IMR-90 (cell line): ENCODE results near the gene PLCB2. TPM values are rescaled to one million over a fixed set of nuclear protein-coding genes. Genes with fewer than 3 reads are reported as not detected.

Experiments used
- ATAC-seq: fragments of 200-7000 bp; cut with Tn5 transposase; 2 replicates; pipeline ENCODE4 v1.9.1; 2020; ENCODE audit warnings: low read depth, mild to moderate bottlenecking, moderate library complexity
- BruUV-seq: library from RNA; stranded (reverse); fragments of 400-500 nt; replicated peaks from 2 replicates; lab custom pipeline; 2021; lab: Mats Ljungman, UMichigan
- CTCF ChIA-PET: fragments of 300-600 bp; formaldehyde crosslinking; extraction: SDS; loops from one replicate; lab custom pipeline; 2021; ENCODE audit warnings: antibody characterized with exemption; lab: Yijun Ruan, JAX
- POLR2A ChIA-PET: fragments of 300-600 bp; sonication (Branson Sonifier 250); formaldehyde crosslinking; loops from one replicate; lab custom pipeline; 2022; ENCODE audit warnings: antibody characterized with exemption; ENCODE audit not compliant: unreplicated experiment; lab: Charles Lee
- DNase-seq: peaks from one replicate; pipeline ENCODE4 v3.0.0; 2013
- H2AFZ ChIP-seq: replicated peaks from 2 replicates; pipeline ENCODE3; 2013; ENCODE audit warnings: low read length, mild to moderate bottlenecking; ENCODE audit not compliant: poor library complexity
- H2AK5ac ChIP-seq: 2 replicates; pipeline ENCODE4 v1.6.1; 2013; ENCODE audit warnings: low read depth, low read length, inconsistent platforms
- H2AK9ac ChIP-seq: replicated peaks from 2 replicates; pipeline ENCODE3; 2013; ENCODE audit warnings: mild to moderate bottlenecking, low read depth, low read length, moderate library complexity; ENCODE audit not compliant: poor library complexity
- H2BK120ac ChIP-seq: 2 replicates; pipeline ENCODE4 v1.6.1; 2013; ENCODE audit warnings: low read depth, low read length, inconsistent platforms
- H2BK15ac ChIP-seq: 3 replicates; pipeline ENCODE4 v1.6.1; 2013; ENCODE audit warnings: low read depth, low read length, inconsistent platforms
- H2BK20ac ChIP-seq: 2 replicates; pipeline ENCODE4 v1.6.1; 2013; ENCODE audit warnings: low read depth, mild to moderate bottlenecking, inconsistent platforms, low read length, moderate library complexity
- H2BK5ac ChIP-seq: 2 replicates; pipeline ENCODE4 v1.6.1; 2013; ENCODE audit warnings: mild to moderate bottlenecking, low read depth, low read length, inconsistent platforms; ENCODE audit not compliant: poor library complexity, severe bottlenecking
- H3K14ac ChIP-seq: replicated peaks from 2 replicates; pipeline ENCODE4 v1.6.1; 2013; ENCODE audit warnings: low read depth, low read length, inconsistent platforms
- H3K18ac ChIP-seq: 2 replicates; pipeline ENCODE4 v1.6.1; 2013; ENCODE audit warnings: low read depth, low read length, control low read depth
- H3K23ac ChIP-seq: 2 replicates; pipeline ENCODE4 v1.6.1; 2013; ENCODE audit warnings: low read depth, low read length, inconsistent platforms
- H3K27ac ChIP-seq: 2 replicates; pipeline ENCODE4 v1.5.1; 2013; ENCODE audit warnings: mild to moderate bottlenecking, control low read depth, low read length; ENCODE audit not compliant: insufficient read depth
- H3K27me3 ChIP-seq: 2 replicates; pipeline ENCODE4 v1.6.1; 2013; ENCODE audit warnings: low read length; ENCODE audit not compliant: control insufficient read depth, insufficient read depth
- H3K36me3 ChIP-seq: 2 replicates; pipeline ENCODE4 v1.6.1; 2013; ENCODE audit warnings: low read length, mixed read lengths; ENCODE audit not compliant: control insufficient read depth, insufficient read depth
- H3K4ac ChIP-seq: 2 replicates; pipeline ENCODE4 v1.6.1; 2013; ENCODE audit warnings: low read depth, low read length, inconsistent platforms
- H3K4me1 ChIP-seq: 2 replicates; pipeline ENCODE4 v1.6.1; 2013; ENCODE audit warnings: low read length, mixed read lengths; ENCODE audit not compliant: control insufficient read depth, insufficient read depth
- H3K4me2 ChIP-seq: 2 replicates; pipeline ENCODE4 v1.6.1; 2013; ENCODE audit warnings: low read depth, mild to moderate bottlenecking, control low read depth, low read length, moderate library complexity
- H3K4me3 ChIP-seq: 2 replicates; pipeline ENCODE4 v1.5.1; 2013; ENCODE audit warnings: low read depth, mild to moderate bottlenecking, control low read depth, low read length, moderate library complexity; ENCODE audit not compliant: insufficient read depth
- H3K56ac ChIP-seq: 2 replicates; pipeline ENCODE4 v1.6.1; 2013; ENCODE audit warnings: low read length, inconsistent platforms; ENCODE audit not compliant: insufficient read depth; ENCODE audit errors: extremely low read depth
- H3K79me1 ChIP-seq, 2 experiments: 2 replicates each; pipeline ENCODE4 v1.6.1; 2013; ENCODE audit warnings: low read length in 2 of 2, inconsistent platforms in 1 of 2, low read depth in 1 of 2
- H3K9ac ChIP-seq: 2 replicates; pipeline ENCODE4 v1.6.1; 2013; ENCODE audit warnings: low read depth, low read length, control low read depth
- H3K9me1 ChIP-seq: 2 replicates; pipeline ENCODE4 v1.6.1; 2013; ENCODE audit warnings: low read length, inconsistent platforms; ENCODE audit not compliant: insufficient read depth
- H3K9me3 ChIP-seq: 2 replicates; pipeline ENCODE4 v1.6.1; 2013; ENCODE audit warnings: low read length; ENCODE audit not compliant: control insufficient read depth, insufficient read depth
- H4K20me1 ChIP-seq: 2 replicates; pipeline ENCODE4 v1.6.1; 2013; ENCODE audit warnings: low read length, inconsistent platforms; ENCODE audit not compliant: insufficient read depth
- H4K5ac ChIP-seq: 2 replicates; pipeline ENCODE4 v1.6.1; 2013; ENCODE audit warnings: mild to moderate bottlenecking, low read depth, low read length, control low read depth
- H4K8ac ChIP-seq, 2 experiments: 2 replicates each; pipeline ENCODE4 v1.6.1; 2013; ENCODE audit warnings: low read depth in 2 of 2, low read length in 2 of 2, control low read depth in 1 of 2, inconsistent platforms in 1 of 2
- H4K91ac ChIP-seq: 2 replicates; pipeline ENCODE4 v1.6.1; 2013; ENCODE audit warnings: low read depth, low read length, inconsistent platforms; ENCODE audit not compliant: insufficient read depth
- BHLHE40 ChIP-seq: fragments of 150-350 bp; IDR thresholded peaks from 2 replicates; pipeline ENCODE4 v1.6.1; 2016; ENCODE audit warnings: mild to moderate bottlenecking, low read depth, low read length
- CHD1 ChIP-seq: IDR thresholded peaks from 2 replicates; pipeline ENCODE4 v1.6.1; 2012; ENCODE audit warnings: low read depth, low read length, improper control_type of control experiment
- FOS ChIP-seq: fragments of 150-350 bp; IDR thresholded peaks from 2 replicates; pipeline ENCODE4 v1.6.1; 2016; ENCODE audit warnings: low read depth, low read length
- MAFK ChIP-seq: IDR thresholded peaks from 2 replicates; pipeline ENCODE4 v1.6.1; 2012; ENCODE audit warnings: low read depth, low read length, improper control_type of control experiment
- MXI1 ChIP-seq: IDR thresholded peaks from 2 replicates; pipeline ENCODE4 v1.6.1; 2012; ENCODE audit warnings: low read depth, mild to moderate bottlenecking, low read length, moderate library complexity, borderline replicate concordance
- NFE2L2 ChIP-seq: fragments of 150-350 bp; IDR thresholded peaks from 2 replicates; pipeline ENCODE4 v1.6.1; 2016; ENCODE audit warnings: low read depth, mild to moderate bottlenecking, low read length
- RAD21 ChIP-seq: IDR thresholded peaks from 2 replicates; pipeline ENCODE4 v1.6.1; 2012; ENCODE audit warnings: low read length, improper control_type of control experiment
- RCOR1 ChIP-seq: IDR thresholded peaks from 2 replicates; pipeline ENCODE4 v1.6.1; 2012; ENCODE audit warnings: mild to moderate bottlenecking, low read length, improper control_type of control experiment; ENCODE audit not compliant: insufficient replicate concordance
- RFX5 ChIP-seq: IDR thresholded peaks from 2 replicates; pipeline ENCODE4 v1.8.0; 2012; ENCODE audit warnings: low read depth, mild to moderate bottlenecking, low read length, moderate library complexity
- SMC3 ChIP-seq: fragments of 150-350 bp; IDR thresholded peaks from 2 replicates; pipeline ENCODE4 v1.6.1; 2016; ENCODE audit warnings: low read depth, mild to moderate bottlenecking, antibody characterized with exemption, low read length, moderate library complexity
- WGBS, 2 experiments: methylation state at CpG; one replicate each; pipeline versions ENCODE4 v1.1.5 to v1.1.7; 2013; ENCODE audit warnings: missing lambda C conversion rate in 2 of 2; ENCODE audit not compliant: insufficient read length in 1 of 2; ENCODE audit errors: extremely low coverage in 2 of 2; 5-methylcytosine and 5-hydroxymethylcytosine counted together
- dilution Hi-C: fragments of 300-500 bp; cut with HindIII; formaldehyde crosslinking; loops from one replicate; pipeline ENCODE4 v1.14.3; 2018; ENCODE audit warnings: low sequenced_read_pairs; ENCODE audit not compliant: unreplicated experiment
- in situ Hi-C: fragments of 300-500 bp; cut with MboI; formaldehyde crosslinking; loops from 3 replicates; pipeline ENCODE4 v1.14.3; 2019; ENCODE audit warnings: low sequenced_read_pairs, inconsistent platforms, mixed read lengths
- intact Hi-C: fragments of 100-400 bp; cut with micrococcal nuclease; formaldehyde crosslinking; loops from 2 replicates; pipeline ENCODE4 v1.10.0; 2022
- polyA plus RNA-seq, 3 experiments: library from polyadenylated mRNA; depleted of rRNA; stranded (reverse); fragments of >200 nt; gene quantifications; 2 replicates each; pipeline ENCODE4 v1.2.3, GENCODE V29; 2012; ENCODE audit warnings: low replicate concordance in 1 of 3
- total RNA-seq: library from RNA; depleted of rRNA; stranded (reverse); fragments of >200 nt; gene quantifications from 2 replicates; pipeline ENCODE4 v1.2.3, GENCODE V29; 2012
- TF ChIP-seq, protein P1 (sequence below): fragments of 150-350 bp; IDR thresholded peaks from 2 replicates; pipeline ENCODE4 v1.6.1; 2017; ENCODE audit warnings: mild to moderate bottlenecking, antibody characterized with exemption, low read length, low read depth
- TF ChIP-seq, protein P2 (sequence below): fragments of 150-350 bp; IDR thresholded peaks from 2 replicates; pipeline ENCODE4 v1.6.1; 2016; ENCODE audit warnings: low read depth, mild to moderate bottlenecking, low read length, moderate library complexity, borderline replicate concordance

PLCB2 gene
- total and polyA plus RNA-seq, 2 of the 4 experiments (the other 2 are of a cell fraction): 0.18 to 1.4 TPM

DNA sequence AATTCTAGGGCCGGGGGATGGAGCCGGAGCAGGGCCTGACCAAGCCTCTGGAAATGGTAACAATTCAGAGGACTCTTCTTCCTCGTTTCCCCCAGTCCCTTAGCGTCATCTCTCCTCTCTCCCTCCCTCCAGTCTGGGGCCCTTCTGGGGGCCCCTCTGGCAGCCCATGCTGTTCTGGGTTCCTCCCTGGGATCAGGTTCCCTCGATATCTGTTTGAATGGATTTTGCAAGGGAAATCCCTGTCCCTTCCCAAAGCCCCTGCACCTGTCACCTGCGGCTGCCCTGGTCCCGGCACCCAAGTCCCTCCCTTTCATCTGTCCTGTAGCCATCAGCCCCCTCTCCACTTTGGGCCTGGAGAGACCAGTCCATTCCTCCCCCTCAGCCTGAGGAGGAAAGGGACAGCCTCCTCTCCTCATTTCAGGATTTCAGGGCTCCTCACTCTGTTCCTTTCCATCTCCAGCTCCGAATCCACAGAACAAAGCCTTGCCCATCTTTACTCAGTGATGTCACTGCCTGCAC lies 1.7 kb upstream of the PLCB2 start:
- no peak overlapping the region for H3K18ac ChIP-seq
- H3K4me2 ChIP-seq: no peak overlapping the region
- BruUV-seq: no TSS peak
- H2AK9ac ChIP-seq: no peak overlapping the region
- H3K4me1 ChIP-seq: peaks cover 6% of the 10 kb centered on the region
- no peak overlapping the region for H3K56ac ChIP-seq
- no peak overlapping the region for H3K4me3 ChIP-seq
- no peak overlapping the region for H3K14ac ChIP-seq
- H3K79me1 ChIP-seq: no peaks in the 10 kb centered on the region
- no peaks in the 10 kb centered on the region for H3K9me1 ChIP-seq
- no peak overlapping the region for H4K8ac ChIP-seq
- no peak overlapping the region for H2BK120ac ChIP-seq
- H4K5ac ChIP-seq: no peak overlapping the region
- no peaks in the 10 kb centered on the region for H3K36me3 ChIP-seq
- H3K9me3 ChIP-seq: no peaks in the 10 kb centered on the region
- intact Hi-C loops (no loop called here), in situ Hi-C loops (no loop called here), dilution Hi-C loops (no loop called here)
- H3K23ac ChIP-seq: no peak overlapping the region
- TF ChIP-seq RFX5: no peak
- TF ChIP-seq NFE2L2: no peak
- no peak for TF ChIP-seq SMC3
- TF ChIP-seq, protein P1, sequence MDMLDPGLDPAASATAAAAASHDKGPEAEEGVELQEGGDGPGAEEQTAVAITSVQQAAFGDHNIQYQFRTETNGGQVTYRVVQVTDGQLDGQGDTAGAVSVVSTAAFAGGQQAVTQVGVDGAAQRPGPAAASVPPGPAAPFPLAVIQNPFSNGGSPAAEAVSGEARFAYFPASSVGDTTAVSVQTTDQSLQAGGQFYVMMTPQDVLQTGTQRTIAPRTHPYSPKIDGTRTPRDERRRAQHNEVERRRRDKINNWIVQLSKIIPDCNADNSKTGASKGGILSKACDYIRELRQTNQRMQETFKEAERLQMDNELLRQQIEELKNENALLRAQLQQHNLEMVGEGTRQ: no peak
- TF ChIP-seq MAFK: no peak
- TF ChIP-seq, protein P2, sequence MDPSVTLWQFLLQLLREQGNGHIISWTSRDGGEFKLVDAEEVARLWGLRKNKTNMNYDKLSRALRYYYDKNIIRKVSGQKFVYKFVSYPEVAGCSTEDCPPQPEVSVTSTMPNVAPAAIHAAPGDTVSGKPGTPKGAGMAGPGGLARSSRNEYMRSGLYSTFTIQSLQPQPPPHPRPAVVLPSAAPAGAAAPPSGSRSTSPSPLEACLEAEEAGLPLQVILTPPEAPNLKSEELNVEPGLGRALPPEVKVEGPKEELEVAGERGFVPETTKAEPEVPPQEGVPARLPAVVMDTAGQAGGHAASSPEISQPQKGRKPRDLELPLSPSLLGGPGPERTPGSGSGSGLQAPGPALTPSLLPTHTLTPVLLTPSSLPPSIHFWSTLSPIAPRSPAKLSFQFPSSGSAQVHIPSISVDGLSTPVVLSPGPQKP: no peak
- no peak for TF ChIP-seq RCOR1
- no peak for TF ChIP-seq CHD1
- TF ChIP-seq RAD21: no peak
- TF ChIP-seq BHLHE40: no peak
- TF ChIP-seq FOS: no peak
- TF ChIP-seq MXI1: no peak
- ATAC-seq (no peak), DNase-seq (no peak)
- ChIA-PET CTCF (interaction anchor here (0.5 to 1.5 kb wide), 8 partner anchors 10 to 30 kb away, joined by 3 to 7 read pairs (median 4); partner anchors contain the start of genes ANKRD63 and INAFM2), POLR2A (no interaction called here)
- no peak overlapping the region for H2BK15ac ChIP-seq
- H3K4ac ChIP-seq: no peak overlapping the region
- no peak overlapping the region for H2AK5ac ChIP-seq
- H4K91ac ChIP-seq: no peak overlapping the region
- H3K27ac ChIP-seq: no peak overlapping the region
- no peaks in the 10 kb centered on the region for H4K20me1 ChIP-seq
- H2AFZ ChIP-seq: no peak overlapping the region
- no peak overlapping the region for H3K9ac ChIP-seq
- peaks cover 61% of the 10 kb centered on the region for H3K27me3 ChIP-seq
- H2BK5ac ChIP-seq: no peak overlapping the region
- 80% methylated on average over 1 of the region's 8 CpGs; no CpG with 5 or more reads in 1 of the 2 experiments for WGBS, 2 experiments
- H2BK20ac ChIP-seq: no peak overlapping the region
